ENCODE results near the gene TAX1BP3.
"Not testable (repeated sequence)": the region's sequence is repeated elsewhere in the genome, so short reads cannot be mapped to it uniquely, and the experiment has no call there.

The TAX1BP3 gene, protein sequence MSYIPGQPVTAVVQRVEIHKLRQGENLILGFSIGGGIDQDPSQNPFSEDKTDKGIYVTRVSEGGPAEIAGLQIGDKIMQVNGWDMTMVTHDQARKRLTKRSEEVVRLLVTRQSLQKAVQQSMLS

DNA sequence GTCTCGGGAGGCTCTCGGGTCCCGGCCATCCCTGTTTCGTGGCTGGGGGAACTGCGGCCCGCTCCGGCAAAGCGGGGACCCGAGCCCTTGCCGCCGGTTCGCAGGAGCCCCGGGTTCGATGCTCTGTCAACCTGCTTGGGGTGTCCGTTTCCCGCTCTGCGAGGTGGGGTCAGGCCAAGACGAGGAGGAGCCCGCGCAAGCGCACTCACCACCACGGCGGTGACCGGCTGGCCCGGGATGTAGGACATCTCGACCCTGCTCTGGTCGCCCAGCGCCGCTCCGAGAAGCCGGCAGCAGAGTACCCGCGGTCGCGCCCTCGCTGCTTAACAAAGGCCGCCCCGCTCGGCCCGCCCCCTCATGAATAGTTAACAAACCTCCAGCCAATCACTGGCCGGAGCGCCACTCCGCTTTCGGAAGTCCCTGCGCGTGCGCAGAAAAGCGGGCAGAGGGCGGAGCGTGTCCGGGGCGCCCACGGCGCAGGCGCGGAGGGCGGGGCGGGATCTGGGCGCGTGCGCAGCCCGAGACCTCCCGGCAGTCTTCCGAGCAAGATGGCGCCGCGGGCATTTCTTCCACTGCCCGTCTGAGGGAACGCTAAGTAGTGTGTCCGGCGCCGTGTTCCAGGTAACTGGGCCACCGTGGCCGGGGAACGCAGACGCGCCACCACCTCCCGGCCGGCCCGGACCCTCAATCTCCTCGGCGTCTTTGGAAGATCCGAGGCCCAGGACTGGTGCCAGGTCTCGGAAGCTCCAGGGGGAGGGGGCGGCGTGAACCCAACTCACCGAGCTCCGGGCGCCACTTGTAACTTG is at the start of gene TAX1BP3, which contains the start of gene EMC6:
Gene TAX1BP3, minus strand, starts transcription at position 300 of the 806 bp plus-strand sequence. Its CDS starts 52 bp downstream, at position 248.
Gene EMC6, plus strand, starts transcription at position 534 of the 806 bp plus-strand sequence. CDS start 335 bp downstream, outside the sequence.
- peak; percentile 99 for DNase-seq (ENCODE audit: low spot score)

DNA sequence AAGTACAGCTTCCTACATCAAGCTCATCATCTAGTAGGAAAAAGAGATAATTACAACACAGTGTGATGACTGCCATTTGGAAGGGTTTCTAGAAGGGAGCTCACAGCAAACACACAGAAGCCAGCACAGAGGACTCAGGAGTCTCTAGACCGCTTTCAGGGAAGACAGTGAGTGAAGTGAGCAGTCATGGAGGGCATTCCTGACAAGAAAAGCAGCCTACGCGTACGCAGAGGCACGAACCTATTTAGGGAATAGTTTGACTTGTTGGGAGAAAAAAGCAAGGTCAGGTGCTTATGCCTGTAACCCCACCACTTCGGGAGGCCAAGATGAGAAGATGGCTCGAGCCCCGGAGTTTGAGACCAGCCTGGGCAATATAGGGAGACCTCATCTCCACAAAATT is 46.9 kb upstream of the TAX1BP3 start:
- no peak for DNase-seq (ENCODE audit: low spot score)

DNA sequence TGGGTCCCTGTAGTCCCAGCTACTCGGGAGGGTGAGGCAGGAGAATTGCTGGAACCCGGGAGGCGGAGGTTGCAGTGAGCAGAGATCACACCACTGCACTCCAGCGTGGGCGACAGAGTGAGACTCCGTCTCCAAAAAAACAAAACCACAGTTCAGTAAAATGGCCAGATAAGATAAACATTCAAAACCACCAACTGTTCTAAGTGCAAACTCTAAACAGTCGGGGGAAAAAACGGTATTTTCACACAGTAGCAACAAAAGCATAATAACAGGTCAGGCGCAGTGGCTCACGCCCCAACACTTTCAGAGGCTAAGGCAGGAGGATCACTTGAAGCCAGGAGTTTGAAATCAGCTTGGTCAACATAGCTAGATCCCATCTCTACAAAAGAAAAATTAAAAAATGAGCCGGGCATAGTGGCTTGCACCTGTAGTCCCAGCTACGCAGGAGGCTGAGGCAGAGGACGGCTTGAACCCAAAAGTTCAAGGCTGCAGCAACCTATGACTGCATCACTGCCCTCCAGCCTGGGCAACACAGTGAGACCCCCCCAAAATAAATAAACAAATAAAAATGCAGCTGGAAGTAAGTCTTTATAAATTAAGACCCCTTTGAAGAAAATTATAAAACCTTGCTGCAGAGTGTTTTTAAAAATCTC is 44.6 kb upstream of the TAX1BP3 start:
- no peak for DNase-seq (ENCODE audit: low spot score)

DNA sequence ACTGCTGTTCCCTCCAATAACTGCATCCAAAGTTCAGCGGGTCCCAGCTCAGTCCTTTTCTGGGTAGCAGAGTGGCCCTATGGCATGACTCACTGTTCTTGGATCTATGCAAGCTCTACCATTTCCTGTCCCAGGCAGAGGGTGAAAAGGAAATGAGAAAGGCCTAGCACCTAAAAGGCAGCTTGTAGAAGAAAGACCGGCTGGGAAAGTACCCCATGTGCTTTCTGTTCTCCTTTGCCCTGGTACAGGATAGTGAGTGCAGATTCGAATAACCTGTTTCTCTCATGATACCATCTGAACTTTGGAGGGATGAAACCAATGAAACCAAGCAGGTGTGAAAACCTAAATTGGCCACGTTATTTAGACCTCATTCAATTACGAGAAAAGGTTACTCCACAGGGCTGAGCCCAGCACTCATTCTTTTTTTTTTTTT is 42.6 kb upstream of the TAX1BP3 start:
- no peak for DNase-seq (ENCODE audit: low spot score)

DNA sequence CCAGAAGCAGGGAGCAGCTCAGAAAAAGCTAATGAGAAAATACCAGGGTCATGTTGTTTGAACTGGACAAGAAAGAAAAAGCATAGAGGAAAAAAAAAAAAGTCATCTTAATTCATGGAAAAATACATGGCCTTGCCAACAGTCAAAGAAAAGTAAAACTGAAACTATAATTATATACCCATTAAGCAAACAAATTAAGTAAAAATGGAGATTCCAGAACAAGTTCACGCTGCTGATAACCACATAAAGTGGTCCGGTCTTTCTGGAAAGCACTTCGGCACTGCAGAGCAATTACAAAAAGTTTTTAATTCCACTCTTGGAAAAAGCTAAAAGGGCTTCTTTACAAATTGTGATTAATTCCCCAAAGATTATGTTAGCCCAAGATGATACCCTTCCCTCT is 40.0 kb upstream of the TAX1BP3 start:
- no peak for DNase-seq (ENCODE audit: low spot score)

DNA sequence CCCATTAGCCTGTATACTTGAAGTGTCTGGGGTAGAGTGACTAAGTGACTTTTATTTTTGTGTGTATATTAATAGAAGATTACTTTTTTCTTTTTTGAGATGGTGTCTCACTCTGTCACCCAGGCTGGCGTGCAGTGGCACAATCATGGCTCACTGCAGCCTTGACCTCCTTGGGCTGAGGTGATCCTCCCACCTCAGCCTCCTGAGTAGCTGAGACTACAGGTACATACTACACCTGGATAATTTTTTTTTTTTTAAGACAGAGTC is 37.3 kb upstream of the TAX1BP3 start:
- DNase-seq (ENCODE audit: low spot score), result not testable (repeated sequence)

DNA sequence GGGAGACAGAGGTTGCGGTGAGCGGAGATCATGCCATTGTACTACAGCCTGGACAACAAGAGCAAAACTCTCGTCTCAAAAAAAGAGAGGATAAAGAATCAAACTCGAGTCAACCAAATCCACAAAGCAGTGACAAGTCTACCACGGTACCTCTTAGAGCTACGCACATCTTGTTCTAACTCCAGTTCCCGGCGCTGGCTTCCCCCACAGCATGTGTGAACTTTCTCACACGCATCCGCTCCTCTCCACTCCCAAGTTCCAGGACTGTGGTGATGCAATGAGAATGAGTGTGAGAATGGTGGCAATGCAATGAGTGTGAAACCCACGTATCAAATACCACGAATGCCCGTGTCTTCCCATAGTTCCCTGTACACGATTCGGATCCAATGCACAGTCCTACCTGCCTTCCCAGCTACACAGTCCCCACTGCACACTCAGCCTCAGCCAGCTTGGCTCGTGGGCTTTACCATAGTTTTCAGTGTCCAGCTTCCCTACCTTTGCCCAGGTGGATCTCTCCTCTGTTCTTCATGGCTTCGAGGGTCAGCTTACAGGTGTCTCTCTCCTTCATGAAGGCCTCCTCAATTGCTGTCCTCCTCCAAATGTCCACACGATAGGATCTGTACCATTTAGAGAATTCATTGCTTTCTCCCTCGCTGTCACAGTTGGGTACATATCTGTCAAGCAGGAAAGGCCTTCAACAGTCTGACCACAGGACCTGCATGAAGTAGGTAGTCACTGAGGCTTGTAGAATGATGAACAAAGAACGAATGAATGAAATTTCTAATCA is 36.7 kb upstream of the TAX1BP3 start:
- no peak for DNase-seq (ENCODE audit: low spot score)

DNA sequence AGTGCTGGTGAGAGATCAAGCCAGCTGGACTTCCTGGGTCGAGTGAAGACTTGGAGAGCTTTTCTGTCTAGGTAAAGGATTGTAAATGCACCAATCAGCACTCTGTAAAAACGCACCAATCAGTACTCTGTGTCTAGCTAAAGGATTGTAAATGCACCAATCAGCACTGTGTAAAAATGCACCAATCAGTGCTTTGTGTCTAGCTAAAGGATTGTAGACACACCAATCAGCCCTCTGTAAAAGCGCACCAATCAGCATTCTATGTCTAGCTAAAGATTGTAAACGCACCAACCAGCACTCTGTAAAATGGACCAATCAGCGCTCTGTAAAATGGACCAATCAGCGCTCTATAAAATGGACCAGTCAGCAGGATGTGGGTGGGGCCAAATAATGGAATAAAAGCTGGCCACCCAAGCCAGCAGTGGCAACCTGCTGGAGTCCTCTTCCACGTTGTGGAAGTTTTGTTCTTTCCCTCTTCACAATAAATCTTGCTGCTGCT is 33.7 kb upstream of the TAX1BP3 start:
- DNase-seq (ENCODE audit: low spot score), result not testable (repeated sequence)

DNA sequence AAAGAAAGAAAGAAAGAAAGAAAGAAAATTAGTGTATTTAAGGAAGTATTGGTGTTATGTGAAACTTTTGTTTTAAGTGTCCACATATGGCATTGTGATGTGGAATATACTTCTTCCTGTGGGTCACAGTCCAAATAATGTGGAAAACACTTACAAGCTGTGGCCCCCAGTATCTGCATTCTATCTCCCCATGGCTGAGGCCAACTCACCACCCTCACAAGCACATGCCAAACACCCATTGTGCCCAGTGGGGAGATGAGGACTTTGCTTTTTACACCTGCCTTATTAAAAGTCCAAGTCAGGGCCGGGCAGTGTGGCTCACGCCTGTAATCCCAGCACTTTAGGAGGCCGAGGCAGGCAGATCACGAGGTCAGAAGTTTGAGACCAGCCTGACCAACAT is 31.6 kb upstream of the TAX1BP3 start:
- no peak for DNase-seq (ENCODE audit: low spot score)

DNA sequence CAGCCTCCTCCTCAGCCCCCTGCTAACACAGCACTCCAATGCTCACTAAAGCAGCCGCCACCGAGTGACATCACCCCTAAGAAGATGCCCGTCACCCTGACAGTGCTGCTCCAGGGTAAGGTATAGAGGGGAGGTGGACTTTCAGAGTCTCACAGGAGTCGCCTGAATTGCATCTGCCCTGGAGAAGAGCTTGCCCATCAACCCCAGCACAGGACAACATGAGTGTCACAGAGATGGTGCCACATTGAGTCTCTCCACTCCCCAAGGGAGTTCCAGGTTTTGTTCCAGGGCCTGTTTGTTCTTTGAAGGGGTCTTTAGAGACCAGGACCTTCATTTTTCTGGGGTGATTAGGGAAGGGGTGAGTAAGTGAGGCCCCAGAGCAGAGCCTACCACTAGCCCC is 29.8 kb upstream of the TAX1BP3 start:
- no peak for DNase-seq (ENCODE audit: low spot score)

DNA sequence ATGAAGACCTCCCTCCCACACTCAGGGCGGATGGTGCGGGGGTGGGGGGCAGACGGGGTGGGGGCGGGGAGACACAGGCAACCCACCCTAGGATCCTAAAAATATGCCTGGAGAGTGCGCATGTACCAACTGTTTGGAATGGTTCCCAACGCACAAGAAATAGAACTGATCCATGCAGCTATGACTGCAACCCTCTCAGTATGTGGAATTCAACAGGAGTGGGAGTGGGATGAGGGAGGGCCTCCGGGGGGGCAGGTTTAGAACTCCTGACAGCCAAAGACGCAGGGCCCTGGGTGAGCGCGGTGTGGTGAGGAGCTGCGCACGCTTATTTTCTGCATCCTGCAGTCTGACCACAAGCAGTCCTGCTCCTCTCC is 28.7 kb upstream of the TAX1BP3 start:
- DNase-seq (ENCODE audit: low spot score), result no peak

DNA sequence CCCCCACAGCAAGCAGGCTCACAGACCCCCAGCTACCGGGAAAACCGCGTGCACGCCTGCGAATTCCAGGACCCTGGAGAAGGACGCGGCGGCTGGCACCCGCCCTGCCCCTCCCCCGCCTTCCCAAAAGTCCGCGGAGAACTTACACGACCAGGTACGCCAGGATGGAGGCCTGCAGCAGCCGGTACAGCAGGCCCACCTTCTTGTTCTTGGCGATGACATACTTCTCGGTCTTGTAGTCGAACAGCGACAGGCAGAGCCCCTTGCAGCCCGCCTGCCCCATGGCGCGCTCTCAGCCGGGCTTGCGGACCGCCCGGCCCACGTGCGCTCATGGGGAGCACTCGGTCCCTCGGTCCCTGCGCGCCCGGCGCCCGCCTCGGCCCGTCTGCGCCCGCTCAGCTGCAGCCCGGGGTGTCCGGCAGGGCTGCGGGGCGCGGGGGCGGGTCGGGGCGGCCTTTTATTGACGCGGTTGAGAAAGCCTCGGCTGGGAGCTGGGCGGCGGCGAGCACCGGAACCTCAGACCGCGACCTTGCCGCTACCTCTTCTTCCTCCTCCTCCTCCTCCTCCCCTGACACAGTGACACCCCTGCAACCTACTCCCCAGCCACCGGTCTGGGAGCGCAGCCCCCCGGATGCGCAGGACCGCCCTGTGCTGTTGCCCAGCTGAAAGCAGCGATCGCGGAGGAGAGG is 27.5 kb upstream of the TAX1BP3 start, which contains the start of gene P2RX5:
Gene P2RX5, minus strand, starts transcription at position 433 of the 689 bp plus-strand sequence. Its CDS starts 150 bp downstream, at position 283.
- no peak for DNase-seq (ENCODE audit: low spot score)

DNA sequence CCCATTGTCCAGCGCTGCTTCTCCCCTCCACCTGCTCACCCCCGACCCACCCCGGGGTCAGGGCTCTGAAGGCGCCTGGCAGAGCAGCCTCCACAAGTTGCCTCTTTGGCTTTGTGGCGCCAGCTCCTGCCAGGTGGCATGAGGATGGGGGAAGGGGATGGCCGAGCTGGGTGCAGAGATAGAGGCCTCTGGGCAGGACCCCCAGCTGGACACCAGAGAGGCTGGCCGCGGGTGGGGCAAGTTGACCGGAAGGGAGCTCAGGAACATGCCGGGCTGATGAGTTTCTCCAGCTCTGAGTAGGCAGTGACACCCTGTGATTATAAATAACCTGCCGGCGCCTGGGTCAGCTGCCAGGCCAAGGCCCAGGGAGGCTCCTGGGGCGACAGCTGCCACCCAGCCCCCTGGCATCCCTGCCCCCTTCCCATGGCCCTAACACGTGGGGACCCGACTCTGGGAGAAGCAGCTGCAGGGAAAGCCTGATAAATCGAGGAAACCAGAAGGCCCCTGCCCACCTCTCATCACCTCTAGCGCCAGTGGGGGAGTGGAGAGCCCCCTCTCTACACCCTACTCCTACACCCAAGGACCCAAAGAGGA is 26.8 kb upstream of the TAX1BP3 start:
- DNase-seq (ENCODE audit: low spot score), result no peak

DNA sequence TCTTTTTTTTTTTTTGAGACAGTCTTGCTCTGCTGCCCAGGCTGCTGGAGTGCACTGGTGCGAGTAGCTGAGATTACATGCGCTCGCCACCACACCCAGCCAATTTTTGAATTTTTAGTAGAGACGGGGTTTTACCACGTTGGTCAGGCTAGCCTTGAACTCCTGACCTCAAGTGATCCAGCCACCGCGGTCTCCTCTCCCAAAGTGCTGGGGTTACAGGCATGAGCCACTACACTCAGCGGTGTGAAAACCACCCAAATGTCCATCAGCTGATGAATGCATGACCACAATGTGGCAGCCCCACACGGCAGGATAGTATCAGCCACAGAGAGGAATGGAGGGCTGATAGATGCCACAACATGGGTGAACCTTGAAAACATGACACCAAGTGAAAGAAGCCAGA is 25.5 kb upstream of the TAX1BP3 start:
- no peak for DNase-seq (ENCODE audit: low spot score)

DNA sequence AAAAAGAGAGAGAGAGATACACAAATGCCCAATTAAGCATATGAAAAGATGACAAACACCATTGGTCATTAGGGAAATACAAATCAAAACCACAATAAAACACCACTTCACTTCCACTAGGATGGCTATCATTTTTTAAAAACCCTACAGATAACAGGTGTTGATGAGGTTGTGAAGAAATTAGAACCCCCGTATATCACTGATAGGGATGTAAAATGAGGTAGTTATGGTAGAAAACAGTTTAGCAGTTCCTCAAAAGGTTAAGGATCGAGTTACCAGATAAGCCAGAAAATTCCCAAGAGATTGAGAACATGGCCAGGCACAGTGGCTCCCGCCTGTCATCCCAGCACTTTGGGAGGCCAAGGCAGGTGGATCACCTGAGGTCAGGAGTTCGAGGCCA is 24.8 kb upstream of the TAX1BP3 start:
- no peak for DNase-seq (ENCODE audit: low spot score)

DNA sequence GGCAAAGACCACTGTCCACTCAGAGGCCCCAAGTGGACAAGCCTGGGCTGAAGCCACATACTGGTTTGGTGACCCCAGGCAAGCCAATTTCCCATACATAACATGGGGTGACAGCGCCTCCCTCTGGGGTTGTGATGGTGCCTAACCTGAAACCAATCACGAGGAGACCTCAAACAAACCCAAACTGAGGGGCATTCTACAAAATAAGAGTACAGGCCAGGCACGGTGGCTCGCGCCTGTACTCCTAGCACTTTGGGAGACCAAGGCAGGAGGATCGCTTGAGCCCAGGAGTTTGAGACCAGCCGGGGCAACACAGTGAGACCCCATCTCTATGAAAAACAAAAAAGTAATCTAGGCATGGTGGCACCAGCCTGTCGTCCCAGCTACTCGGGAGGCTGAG is 24.0 kb upstream of the TAX1BP3 start:
- DNase-seq (ENCODE audit: low spot score), result no peak

DNA sequence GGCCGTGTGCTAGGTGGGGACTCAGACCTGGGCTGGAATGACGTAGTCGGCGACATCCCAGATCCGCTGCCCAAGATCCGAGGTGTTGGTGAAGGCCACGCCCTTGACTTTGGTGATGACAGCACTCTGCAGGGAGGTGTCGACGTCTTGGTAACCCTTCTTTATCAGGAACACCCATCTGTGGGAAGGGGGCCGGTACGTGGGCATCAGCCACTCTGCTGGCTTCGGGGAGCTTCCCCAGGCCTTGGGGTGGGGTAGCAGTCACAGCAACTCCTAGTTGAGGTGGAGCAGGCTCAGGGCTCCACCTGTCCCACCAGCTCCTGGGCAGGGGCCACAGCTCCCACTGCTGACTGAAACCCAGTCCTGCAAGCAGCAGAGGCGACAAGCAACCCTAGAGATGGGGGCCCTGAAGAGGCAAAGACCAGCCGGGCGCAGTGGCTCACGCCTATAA is 23.3 kb upstream of the TAX1BP3 start:
- DNase-seq (ENCODE audit: low spot score), result no peak

DNA sequence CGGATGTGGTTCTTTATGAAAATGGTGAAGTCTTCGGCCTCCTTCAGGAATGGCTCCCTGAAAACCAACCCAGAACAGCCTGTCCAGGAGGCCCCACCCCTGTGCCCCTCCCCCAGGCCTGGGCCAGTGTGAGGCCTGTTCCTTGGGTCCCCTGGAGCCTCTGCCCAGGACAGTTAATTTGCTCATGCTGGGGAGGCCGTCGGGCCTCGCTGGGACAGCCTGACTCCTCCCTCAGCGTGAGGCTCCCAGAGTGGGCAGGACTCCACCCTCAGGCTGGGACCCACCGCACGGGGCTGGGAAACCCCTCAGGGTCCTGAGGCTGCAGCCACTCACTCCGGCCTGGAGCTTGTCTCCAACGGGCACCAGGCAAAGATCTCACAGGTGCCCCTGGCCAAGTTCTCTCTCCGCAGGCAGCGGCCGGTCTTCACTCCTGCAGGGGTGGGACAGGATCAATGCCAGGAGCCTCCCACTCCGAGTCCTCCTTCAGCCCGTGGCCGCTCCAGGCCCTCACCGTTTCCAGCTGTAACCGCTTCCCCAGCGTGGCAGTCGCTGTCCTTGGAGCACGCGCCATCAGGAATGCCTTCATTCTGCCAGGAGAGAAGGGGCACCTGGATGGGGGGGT is 21.8 kb upstream of the TAX1BP3 start:
- DNase-seq (ENCODE audit: low spot score), result no peak

DNA sequence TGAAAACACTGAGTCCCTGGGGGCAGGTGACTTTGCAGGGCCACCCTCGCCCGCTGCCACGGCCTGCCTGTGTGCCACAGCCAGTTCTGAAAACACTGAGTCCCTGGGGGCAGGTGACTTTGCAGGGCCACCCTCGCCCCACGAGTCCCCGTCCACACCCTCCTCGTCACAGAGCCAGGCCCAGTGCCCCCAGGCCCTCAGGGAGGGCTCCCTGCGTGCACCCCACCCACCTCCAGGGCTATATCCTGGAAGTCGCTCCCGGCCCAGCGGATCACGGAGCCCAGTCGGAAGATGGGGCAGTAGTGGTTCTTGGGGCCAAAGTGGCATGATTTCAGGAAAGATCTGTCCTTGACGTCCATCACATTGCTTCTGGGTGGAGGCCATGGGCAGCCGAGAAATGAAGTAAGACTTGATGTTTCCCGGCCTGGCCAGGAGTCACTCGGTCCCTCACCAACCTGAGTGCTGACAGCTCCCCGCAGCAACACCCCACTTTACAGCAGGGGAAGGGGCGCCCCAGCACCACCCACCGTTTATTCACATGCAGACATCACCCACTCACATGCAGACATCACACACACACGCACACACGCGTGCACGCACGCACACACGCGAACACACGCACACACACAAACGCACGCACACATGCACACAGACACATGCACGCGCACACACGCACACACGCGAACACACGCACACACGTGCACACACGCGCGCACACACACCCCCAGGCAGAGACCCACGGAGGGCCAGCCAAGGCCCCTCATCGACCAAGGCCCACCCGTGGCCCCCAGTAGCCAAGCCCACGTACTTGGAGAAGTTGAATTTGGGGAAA is 21.1 kb upstream of the TAX1BP3 start:
- no peak for DNase-seq (ENCODE audit: low spot score)

DNA sequence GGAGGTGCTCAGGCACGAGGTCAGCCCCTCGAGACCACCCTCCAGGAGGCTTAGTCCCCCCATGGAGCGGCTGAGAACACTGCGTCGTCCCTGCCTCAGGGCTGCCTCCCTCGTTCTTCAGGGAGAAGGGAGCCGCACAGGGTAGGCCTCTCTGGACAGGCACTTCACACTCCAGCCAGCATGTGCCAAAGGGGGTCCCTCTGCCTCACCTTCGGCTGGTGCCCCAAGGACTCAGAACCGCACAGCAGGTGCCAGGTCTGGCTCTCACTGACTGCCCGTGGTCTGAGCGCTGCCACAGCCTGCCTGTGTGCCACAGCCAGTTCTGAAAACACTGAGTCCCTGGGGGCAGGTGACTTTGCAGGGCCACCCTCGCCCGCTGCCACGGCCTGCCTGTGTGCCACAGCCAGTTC is 20.5 kb upstream of the TAX1BP3 start:
- no peak for DNase-seq (ENCODE audit: low spot score)
